ENCODE results near the gene GPC6.

GPC6 gene

DNA sequence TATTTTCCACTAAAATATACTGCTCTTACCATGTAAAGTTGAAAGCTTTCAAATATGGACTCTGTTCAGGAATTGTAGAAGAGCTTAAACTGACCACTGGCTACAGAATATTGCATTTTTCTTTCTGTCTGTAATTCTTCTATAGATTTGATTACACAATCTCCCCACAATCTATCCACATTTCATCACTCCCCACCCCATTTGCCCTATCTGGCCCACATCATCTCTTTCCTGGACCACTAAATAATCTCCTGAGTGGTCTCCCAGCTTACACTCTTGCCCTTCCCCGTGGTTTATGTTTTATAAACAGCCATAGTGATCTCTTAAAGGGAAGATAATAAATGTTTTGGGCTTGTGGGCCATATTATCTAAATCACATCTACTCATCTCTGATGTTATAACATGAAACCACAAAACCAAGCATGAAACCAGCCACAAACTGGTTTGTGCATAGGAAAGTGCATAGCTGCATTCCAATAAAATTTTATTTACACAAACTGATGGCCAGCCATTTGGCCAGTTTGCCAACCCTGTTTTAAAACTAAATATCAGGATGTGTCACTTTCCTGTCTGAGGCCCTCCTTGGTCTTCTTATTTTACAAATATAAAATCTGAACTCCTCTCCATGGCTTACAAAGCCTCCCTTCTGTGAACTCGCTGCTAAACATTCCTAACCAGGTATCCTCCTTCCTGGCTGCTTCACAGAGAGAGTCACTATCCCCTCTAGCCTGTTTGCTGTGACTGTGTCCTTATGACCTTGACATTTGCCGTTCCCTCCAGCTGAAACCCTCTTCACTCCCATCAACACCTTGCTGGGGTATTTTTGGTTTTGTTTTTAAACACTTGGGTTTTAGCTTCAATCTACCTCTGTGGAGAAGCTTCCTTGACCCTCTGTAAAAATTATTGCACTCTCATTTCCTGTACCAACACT lies 500.9 kb downstream of the GPC6 start:
- no peak for DNase-seq (ENCODE audit: low read depth in 2 of 3, low spot score in 2 of 3)

DNA sequence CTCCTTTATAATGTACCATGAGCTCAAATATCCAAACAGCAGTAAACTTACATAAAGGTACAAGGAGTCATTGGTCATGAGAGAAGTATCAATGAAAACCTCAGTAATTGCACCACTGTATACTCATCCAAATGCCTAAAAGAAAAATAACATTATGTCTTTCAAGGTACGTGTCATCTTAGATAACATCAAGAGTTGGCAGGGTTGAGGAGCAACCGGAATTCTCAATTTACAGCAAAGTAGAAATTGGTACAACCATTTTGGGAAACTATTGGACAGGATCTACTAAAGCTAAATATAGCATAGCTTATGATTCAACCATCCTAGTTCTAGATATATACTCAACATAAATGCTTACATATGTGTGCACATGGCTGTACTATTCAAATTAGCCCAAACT lies 502.8 kb downstream of the GPC6 start:
- DNase-seq (ENCODE audit: low read depth in 2 of 3, low spot score in 2 of 3) = no peak

DNA sequence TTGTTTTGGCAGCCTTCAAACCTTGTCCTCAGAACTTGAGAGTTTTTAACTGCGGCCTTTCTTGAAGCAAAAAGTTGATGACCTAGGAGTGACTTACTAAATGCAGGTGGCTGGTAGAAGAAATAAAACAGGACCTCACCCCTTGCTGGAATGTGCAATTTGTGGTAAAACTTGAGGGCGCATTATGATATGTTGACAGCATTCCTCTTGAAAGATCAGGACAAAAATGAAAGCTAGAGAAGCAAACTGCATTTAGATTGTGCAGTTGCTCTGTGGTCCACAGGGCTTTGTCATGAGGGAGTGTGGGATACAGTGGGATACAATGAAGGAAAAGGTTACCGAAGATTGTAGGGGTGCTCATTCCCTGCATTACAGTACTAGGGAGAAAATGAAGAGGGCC lies 504.2 kb downstream of the GPC6 start:
- DNase-seq (ENCODE audit: low read depth in 2 of 3, low spot score in 2 of 3) = no peak

DNA sequence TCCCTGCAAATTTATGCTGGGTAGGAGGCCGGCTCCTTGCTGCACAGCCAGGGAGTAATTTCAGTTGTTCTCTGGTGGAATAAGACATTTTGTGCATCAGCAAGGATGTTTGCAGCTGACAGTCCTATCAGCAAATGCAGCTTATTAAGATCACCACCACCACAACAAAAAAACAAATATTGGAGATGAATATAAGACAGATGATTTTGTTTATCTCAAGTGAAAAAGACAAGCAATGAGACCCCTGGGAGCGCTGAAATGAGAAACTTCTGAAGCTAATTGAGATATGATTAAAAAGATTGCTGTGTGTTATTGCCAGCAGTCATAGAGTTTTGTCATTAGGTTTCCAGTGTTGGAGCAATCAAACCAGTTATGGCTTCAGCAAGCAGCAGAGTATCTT lies 505.6 kb downstream of the GPC6 start:
- DNase-seq (ENCODE audit: low read depth in 2 of 3, low spot score in 2 of 3) = no peak

- DNase-seq (ENCODE audit: low read depth in 2 of 3, low spot score in 2 of 3) = no peak
Measured at GRCh38 chr13:93736081-93736480, 509.5 kb downstream of the GPC6 start.

DNA sequence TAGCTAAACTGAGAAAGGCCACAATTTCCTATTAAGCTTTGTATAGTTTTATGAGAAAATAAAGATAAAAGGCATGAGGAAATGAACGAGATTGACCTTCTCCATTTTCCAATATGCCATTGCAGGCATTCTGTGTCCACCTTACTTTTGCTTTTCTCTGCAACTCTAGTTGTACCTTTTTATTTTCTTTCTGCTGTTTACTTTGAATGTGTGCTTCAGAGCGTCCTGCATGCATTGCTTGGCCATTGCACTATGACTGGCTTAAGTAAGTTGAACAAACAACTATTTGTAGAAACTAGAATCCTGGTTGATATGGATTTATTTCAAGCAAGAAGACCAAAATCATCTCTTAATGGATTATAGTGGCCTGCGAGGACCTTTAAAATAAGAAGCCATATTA lies 510.3 kb downstream of the GPC6 start:
- no peak for DNase-seq (ENCODE audit: low read depth in 2 of 3, low spot score in 2 of 3)

GRCh38 chr13:93740334-93740733 lies 513.7 kb downstream of the GPC6 start:
- no peak for DNase-seq (ENCODE audit: low read depth in 2 of 3, low spot score in 2 of 3)

DNA sequence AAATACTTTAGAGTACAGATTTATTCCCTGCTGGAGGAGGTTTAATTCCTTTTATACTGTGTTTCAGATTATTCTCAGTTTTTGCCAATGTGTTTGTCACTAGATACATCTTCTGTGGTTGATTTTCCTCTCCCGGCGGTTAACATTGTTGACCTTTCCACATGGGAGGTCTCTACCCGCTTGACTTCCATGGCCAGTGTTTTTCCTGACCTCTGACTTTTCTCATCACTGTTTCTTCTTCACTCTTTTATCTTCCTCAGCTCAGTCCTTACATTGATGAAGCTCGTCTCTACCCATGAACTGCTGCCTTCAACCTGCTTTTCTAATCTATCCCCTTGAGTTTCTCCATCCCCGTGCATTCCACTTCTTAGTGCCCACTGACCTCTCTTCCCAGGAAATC lies 517.4 kb downstream of the GPC6 start:
- DNase-seq (ENCODE audit: low read depth in 2 of 3, low spot score in 2 of 3) = no peak

DNA sequence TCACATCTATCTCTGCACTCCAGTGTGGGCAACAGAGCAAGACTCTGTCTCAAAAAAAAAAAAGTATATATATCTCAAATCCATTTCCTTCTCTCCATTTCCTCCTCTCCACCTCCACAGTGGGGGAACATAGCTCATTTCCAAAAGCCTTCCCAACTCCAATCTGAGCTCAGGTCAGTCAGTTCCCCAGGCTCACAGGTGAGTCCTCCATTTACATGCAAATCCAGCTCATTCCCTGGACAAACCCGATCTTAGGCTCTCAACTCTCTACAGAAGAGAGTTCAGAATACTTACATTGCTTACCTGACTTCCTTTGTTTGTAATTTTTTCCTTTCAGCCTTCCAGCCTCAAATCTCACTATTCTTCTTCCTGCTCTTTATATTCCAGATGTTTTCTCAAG lies 518.3 kb downstream of the GPC6 start:
- DNase-seq (ENCODE audit: low read depth in 2 of 3, low spot score in 2 of 3) = no peak

DNA sequence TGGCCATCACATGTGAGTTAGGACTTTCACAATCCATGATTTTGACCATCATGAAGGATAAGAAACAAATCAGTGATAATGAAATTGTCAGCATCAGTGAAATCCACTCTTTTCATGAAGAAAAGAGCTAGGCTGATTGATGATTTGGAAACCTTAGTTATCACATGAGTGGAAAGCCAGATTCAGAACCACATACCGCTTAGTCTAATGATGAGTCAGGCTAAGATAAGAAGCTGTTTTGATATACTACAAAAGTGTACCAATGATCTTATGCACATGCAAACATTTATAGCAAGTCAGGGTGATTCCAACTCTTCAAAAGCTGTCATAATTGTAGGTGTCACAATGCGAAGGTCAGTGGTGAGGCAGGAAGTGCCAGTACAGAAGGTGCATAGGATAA lies 519.3 kb downstream of the GPC6 start:
- DNase-seq (ENCODE audit: low read depth in 2 of 3, low spot score in 2 of 3) = no peak

DNA sequence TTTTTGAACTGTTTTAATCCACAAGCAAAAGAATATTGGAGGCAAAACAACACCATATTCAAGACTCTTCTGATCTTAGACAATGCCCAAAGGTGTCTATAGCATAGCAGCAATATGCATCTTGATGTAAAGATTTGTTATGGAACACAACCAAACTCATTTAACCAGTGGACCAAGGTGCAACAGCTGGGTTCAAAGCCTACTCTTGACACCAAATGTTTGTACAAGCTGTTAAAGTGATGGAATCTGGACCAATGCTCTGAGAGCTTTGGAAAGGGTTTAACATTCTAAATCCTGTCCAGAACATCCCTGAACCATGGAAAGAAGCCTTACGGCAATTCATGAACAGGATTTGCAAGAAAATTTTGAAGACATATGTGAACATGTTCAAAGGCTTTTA lies 520.0 kb downstream of the GPC6 start:
- no peak for DNase-seq (ENCODE audit: low read depth in 2 of 3, low spot score in 2 of 3)

DNA sequence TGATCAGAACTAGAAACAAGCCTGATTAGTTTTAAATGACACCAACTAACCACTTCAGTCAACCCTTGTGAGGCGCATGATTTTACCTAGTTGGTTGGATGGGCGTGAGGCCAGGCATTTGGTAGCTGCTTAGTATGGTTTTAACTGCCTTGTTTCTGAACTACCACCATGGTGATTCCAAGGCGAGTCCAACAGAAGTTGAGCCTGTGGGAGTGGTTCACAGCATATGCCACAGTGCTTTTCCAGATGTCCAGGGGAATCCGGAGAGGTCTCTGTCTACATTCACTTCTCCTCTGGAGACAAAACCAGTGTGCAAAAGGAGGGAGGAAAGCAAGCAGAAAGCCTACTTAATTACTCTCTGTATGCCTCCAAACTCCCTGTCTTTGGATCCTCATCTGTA lies 524.1 kb downstream of the GPC6 start:
- DNase-seq (ENCODE audit: low read depth in 2 of 3, low spot score in 2 of 3) = no peak

DNA sequence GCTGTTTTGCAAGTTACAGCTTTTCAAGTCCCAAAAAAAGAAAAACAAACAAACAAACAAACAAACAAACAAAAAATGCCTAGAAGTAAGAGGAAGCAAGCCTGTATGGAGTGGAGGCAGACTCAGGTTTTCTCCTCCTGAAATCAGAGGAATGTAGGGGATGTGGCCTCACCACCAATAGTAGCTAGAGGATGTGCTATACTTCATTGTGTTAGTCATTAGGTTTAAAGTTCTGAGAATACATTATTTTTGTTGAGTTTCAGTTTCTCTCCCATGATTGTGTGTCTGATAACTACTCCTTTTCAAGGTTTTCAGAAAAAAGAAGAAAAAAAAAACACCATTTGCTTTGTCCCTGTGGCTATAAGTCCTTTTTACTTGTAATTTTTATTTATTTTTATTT lies 524.5 kb downstream of the GPC6 start:
- no peak for DNase-seq (ENCODE audit: low read depth in 2 of 3, low spot score in 2 of 3)

- DNase-seq (ENCODE audit: low read depth in 2 of 3, low spot score in 2 of 3) = no peak
Measured at GRCh38 chr13:93752541-93752940, 525.9 kb downstream of the GPC6 start.

DNA sequence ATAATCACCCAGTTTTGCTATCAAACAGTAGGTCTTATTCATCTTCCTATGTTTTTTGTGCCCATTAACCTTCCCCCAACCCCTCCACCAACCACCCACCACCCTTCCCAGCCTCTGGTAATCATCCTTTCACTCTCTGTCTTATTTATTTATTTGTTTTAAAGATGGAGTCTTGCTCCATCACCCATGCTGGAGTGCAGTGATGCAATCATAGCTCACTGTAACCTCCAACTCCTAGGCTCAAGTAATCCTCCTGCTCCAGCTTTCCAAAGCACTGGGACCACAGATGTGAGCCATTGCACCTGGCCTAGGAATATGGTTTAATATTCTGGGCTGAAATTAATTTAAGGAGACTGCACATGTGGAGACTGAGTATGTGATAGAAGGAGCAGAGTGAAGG lies 527.0 kb downstream of the GPC6 start:
- no peak for DNase-seq (ENCODE audit: low read depth in 2 of 3, low spot score in 2 of 3)

GRCh38 chr13:93755341-93755740 lies 528.7 kb downstream of the GPC6 start:
- DNase-seq (ENCODE audit: low read depth in 2 of 3, low spot score in 2 of 3) = no peak

DNA sequence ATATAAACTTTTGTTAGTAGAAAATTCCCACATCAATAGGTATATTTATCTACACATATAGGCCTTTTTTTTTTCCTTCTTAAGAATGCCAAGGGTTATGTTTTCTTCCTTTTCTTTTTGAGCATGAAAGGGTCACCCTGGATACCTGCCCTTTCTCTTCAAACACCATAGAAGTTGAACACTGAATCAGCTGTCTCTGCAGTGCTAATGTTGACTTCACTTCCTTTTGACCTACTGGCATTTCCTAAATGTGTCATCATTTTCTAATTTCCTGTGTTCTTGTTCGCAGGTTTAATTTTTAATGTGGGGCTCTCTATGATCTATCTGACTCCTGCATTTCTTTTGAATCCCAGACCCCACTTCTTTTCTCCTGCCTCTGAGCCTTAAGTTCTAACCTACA lies 532.0 kb downstream of the GPC6 start:
- no peak for DNase-seq (ENCODE audit: low read depth in 2 of 3, low spot score in 2 of 3)

DNA sequence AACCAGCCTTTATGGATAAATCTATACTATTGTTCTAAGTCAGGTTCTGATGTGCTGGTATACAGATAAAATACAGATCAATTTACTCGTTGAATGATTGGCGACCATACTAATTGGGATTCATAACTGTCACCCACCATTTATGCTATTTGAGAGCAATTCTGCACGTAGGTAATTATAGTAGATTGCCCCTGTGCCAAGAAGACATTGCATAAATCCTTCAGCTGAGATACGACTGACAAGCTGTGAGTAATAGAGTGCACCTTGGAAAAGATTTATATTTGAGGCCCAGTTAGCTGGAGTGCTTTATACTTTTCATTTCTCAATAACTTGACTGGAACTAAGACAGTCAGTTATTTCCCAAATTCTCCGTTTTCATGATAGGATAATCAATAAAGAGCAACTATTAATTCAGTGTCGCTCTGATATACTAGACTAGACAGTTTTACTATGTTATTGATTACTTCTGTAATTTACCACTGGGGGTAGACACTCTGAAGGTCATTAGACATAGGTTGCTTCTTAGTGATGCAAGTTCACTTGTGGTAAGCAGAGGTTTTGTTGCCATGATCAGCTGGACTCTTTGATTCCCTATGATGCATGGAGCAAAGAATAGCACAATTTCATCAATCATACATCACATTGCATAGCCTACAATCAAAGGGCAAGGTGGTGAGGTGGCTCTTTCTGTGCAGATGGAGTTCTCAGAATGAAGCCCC lies 536.3 kb downstream of the GPC6 start:
- no peak for DNase-seq (ENCODE audit: low read depth in 2 of 3, low spot score in 2 of 3)

GRCh38 chr13:93765062-93765461 lies 538.5 kb downstream of the GPC6 start:
- no peak for DNase-seq (ENCODE audit: low read depth in 2 of 3, low spot score in 2 of 3)

DNA sequence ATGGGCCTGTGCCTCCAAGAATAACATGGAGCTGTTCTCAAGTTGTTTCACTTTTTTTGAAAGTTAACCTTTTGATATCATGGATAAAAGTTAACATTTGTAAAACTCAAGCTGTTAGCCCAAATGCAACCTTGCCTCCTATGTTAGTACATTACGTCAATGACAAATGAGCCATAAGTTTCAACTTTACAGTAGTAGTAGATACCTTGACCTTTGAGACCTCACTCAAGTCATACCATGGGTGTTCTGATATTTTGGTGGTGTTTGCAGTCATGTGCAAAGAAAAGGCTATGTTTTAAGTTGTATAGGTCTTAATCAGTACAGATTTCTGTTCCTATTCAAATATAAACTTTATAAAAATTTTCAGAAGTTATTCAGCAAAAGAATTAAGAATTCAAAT lies 539.2 kb downstream of the GPC6 start:
- no peak for DNase-seq (ENCODE audit: low read depth in 2 of 3, low spot score in 2 of 3)

DNA sequence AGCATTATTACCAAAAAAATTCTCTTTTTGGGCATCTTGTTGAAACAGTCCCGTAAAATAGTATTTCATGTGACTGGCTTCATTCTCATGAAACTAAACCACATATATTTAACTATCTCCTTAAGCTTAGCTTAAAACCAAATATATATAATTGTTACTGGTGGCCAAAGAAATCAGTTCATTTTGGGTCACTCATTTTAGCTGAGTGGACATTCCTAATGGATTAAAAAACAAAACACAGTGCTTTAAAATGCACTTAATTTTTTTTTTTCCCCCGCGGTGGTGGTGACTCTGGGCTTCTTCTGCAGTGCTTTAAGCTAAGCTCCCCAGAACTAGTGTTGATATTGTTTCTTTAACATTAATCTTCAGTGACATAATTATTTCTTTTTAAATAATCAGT lies 540.1 kb downstream of the GPC6 start:
- no peak for DNase-seq (ENCODE audit: low read depth in 2 of 3, low spot score in 2 of 3)

DNA sequence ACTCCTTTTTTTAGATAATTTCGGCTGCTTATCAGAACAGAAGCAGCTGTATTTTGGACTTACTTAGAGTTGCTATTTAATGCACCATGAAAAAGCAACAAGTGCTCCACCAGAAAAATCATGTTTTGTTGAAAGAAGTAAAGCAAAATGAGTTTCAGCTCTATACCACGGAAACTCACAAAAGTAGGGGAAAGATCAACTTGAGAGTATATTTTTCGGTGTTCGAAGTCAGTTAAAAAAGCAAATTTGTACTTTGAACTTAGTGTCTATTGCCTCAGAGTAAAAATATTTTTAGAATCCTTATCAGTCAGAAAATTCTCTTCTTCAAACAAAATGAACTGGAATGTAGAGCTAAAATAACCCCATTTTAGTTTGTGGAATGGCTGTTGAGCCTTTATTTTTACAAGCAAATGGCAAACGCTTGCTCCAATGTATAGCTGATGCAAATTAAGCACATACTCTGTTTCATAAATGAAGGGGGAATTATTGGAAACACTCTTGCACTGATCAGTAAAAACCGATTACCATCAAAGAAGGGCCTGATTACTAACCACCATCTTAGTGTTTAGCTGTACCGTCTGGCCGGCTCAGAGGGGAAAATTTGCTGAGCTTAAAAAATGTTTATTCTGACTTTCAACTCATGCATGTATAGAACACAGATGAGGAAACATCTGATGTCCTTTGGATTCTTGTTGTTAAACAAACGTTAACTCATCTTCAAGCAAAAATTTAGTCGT lies 540.7 kb downstream of the GPC6 start:
- DNase-seq (ENCODE audit: low read depth in 2 of 3, low spot score in 2 of 3) = no peak
